Neural progenitor cell (in vitro differentiated cells): Measurements from ENCODE around the gene MAP2. TPM values are rescaled to one million over a fixed set of nuclear protein-coding genes. Genes with fewer than 3 reads are reported as not detected.

Experiments
- DNase-seq: peaks from one replicate; pipeline ENCODE4 v3.0.0-alpha.2; 2016; ENCODE audit warnings: low spot score
- H2AFZ ChIP-seq: fragments of 200-600 bp; sonication (generic); replicated peaks from 2 replicates; pipeline ENCODE4 v1.6.1; 2016; ENCODE audit warnings: antibody characterized with exemption
- H3F3A ChIP-seq: fragments of 200-600 bp; sonication (generic); 2 replicates; pipeline ENCODE4 v1.6.1; 2016; ENCODE audit warnings: antibody characterized with exemption, low read depth
- H3K27ac ChIP-seq: fragments of 200-600 bp; sonication (generic); 2 replicates; pipeline ENCODE4 v1.5.1; 2016; ENCODE audit warnings: mild to moderate bottlenecking
- H3K27me3 ChIP-seq: fragments of 200-600 bp; sonication (generic); 2 replicates; pipeline ENCODE4 v1.6.1; 2016; ENCODE audit warnings: mild to moderate bottlenecking, moderate library complexity
- H3K36me3 ChIP-seq: fragments of 200-600 bp; sonication (generic); 2 replicates; pipeline ENCODE4 v1.5.1; 2016
- H3K4me1 ChIP-seq: fragments of 200-600 bp; sonication (generic); 2 replicates; pipeline ENCODE4 v1.6.1; 2016; ENCODE audit warnings: mixed run types
- H3K4me2 ChIP-seq: fragments of 200-600 bp; sonication (generic); 2 replicates; pipeline ENCODE4 v1.6.1; 2016
- H3K4me3 ChIP-seq: fragments of 200-600 bp; sonication (generic); 2 replicates; pipeline ENCODE4 v1.5.1; 2016
- H3K79me2 ChIP-seq: fragments of 200-600 bp; sonication (generic); 2 replicates; pipeline ENCODE4 v1.6.1; 2016; ENCODE audit warnings: low read depth
- H3K9ac ChIP-seq: fragments of 200-600 bp; sonication (generic); 2 replicates; pipeline ENCODE4 v1.6.1; 2016
- H3K9me3 ChIP-seq: fragments of 200-600 bp; sonication (generic); 2 replicates; pipeline ENCODE4 v1.5.1; 2016; ENCODE audit warnings: low read depth
- H4K20me1 ChIP-seq: fragments of 200-600 bp; sonication (generic); 2 replicates; pipeline ENCODE4 v1.6.1; 2016; ENCODE audit warnings: low read depth
- H3K27ac Mint-ChIP-seq: 3 replicates; pipeline ENCODE4 v1.8.0; 2021; ENCODE audit warnings: mixed read lengths
- H3K27me3 Mint-ChIP-seq: 2 replicates; pipeline ENCODE4 v1.8.0; 2022; ENCODE audit warnings: low read depth, mild to moderate bottlenecking, inconsistent platforms, moderate library complexity, mixed read lengths; ENCODE audit not compliant: insufficient read depth
- H3K36me3 Mint-ChIP-seq: 3 replicates; pipeline ENCODE4 v1.8.0; 2021; ENCODE audit warnings: mixed read lengths
- H3K4me1 Mint-ChIP-seq: 3 replicates; pipeline ENCODE4 v1.8.0; 2021; ENCODE audit warnings: mixed read lengths
- H3K4me3 Mint-ChIP-seq: 3 replicates; pipeline ENCODE4 v1.8.0; 2021; ENCODE audit warnings: mild to moderate bottlenecking, moderate library complexity, mixed read lengths
- H3K9me3 Mint-ChIP-seq: 3 replicates; pipeline ENCODE4 v1.8.0; 2020; ENCODE audit warnings: mixed read lengths
- EZH2 ChIP-seq: fragments of 200-600 bp; sonication (generic); IDR thresholded peaks from 2 replicates; pipeline ENCODE4 v1.6.1; 2017; ENCODE audit warnings: antibody characterized with exemption, mild to moderate bottlenecking, moderate library complexity
- EZH2phosphoT487 ChIP-seq: fragments of 200-600 bp; sonication (generic); IDR thresholded peaks from 2 replicates; pipeline ENCODE4 v1.6.1; 2017; ENCODE audit warnings: antibody characterized with exemption
- total RNA-seq: library from RNA; depleted of rRNA; stranded (reverse); fragments of >200 nt; gene quantifications from 2 replicates; pipeline ENCODE4 v1.2.3, GENCODE V29; 2015; ENCODE audit warnings: low replicate concordance
- TF ChIP-seq, protein P1 (sequence below): fragments of 200-600 bp; sonication (generic); IDR thresholded peaks from 2 replicates; pipeline ENCODE4 v1.5.1; 2017; ENCODE audit warnings: antibody characterized with exemption, mild to moderate bottlenecking

Gene MAP2
- total RNA-seq, 1 donor from 2014 or later = 102 TPM

DNA sequence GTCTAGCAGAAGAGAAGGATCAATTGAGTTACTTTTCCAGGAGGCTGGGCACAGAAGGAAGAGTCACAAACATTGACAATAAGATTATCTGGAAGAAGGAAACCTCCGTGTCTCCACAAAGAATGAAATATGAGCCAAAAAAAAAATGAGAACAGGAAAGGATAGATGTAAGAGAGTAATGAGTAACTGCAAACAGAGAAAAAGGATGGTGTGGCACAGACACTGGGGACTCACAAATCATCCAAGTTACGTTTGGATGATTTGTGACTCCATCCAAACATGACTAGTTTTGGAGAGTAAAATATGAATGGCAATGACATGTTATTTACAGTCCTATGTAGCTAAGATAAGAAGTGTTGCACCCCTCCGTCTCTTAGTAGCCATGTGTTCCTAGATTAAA, 42.8 kb upstream of the MAP2 start:
- H3K27me3 Mint-ChIP-seq = no peaks in the 10 kb centered on the region
- TF ChIP-seq EZH2 = no peak
- TF ChIP-seq EZH2phosphoT487 = no peak
- TF ChIP-seq, protein P1, sequence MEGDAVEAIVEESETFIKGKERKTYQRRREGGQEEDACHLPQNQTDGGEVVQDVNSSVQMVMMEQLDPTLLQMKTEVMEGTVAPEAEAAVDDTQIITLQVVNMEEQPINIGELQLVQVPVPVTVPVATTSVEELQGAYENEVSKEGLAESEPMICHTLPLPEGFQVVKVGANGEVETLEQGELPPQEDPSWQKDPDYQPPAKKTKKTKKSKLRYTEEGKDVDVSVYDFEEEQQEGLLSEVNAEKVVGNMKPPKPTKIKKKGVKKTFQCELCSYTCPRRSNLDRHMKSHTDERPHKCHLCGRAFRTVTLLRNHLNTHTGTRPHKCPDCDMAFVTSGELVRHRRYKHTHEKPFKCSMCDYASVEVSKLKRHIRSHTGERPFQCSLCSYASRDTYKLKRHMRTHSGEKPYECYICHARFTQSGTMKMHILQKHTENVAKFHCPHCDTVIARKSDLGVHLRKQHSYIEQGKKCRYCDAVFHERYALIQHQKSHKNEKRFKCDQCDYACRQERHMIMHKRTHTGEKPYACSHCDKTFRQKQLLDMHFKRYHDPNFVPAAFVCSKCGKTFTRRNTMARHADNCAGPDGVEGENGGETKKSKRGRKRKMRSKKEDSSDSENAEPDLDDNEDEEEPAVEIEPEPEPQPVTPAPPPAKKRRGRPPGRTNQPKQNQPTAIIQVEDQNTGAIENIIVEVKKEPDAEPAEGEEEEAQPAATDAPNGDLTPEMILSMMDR = no peak
- Histone ChIP-seq H3K9me3 (no peaks in the 10 kb centered on the region), H3K36me3 (no peaks in the 10 kb centered on the region), H3K4me3 (no peak overlapping the region), H4K20me1 (no peaks in the 10 kb centered on the region), H3K27me3 (no peaks in the 10 kb centered on the region), H3K27ac (no peak overlapping the region), H3K9ac (no peak overlapping the region), H3K4me1 (no peaks in the 10 kb centered on the region), H3K4me2 (no peak overlapping the region), H3F3A (no peaks in the 10 kb centered on the region), H3K79me2 (no peaks in the 10 kb centered on the region), H2AFZ (no peak overlapping the region)
- peaks cover 7% of the 10 kb centered on the region for H3K4me1 Mint-ChIP-seq
- peaks cover 31% of the 10 kb centered on the region for H3K9me3 Mint-ChIP-seq
- no peak for DNase-seq
- no peak overlapping the region for H3K4me3 Mint-ChIP-seq
- H3K27ac Mint-ChIP-seq = no peak overlapping the region
- H3K36me3 Mint-ChIP-seq = peaks cover 5% of the 10 kb centered on the region

DNA sequence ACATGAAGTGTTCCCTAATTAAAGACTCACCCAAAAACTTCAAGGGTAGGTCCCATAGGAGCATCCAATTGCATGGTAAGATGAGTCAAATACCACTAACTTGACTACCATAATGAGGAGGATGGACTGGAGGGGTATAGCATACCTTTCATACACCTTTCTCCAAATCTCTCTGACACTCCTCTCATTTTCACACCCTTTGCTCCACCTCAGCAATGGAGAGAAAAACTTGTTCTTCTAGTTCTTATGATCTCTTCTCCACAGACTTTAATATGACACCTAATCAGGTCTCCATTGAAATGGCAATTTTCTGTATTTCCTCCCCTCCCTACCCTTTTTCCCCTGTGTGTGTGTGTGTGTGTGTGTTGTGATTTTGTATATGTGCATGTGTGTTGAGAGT, 41.1 kb upstream of the MAP2 start:
- H3K36me3 Mint-ChIP-seq = peaks cover 6% of the 10 kb centered on the region
- H3K27ac Mint-ChIP-seq = no peak overlapping the region
- TF ChIP-seq, protein P1 = no peak
- TF ChIP-seq EZH2phosphoT487 (no peak), EZH2 (no peak)
- peaks cover 2% of the 10 kb centered on the region for H3K27me3 Mint-ChIP-seq
- Histone ChIP-seq H3K27me3 (no peaks in the 10 kb centered on the region), H2AFZ (no peak overlapping the region), H3K4me2 (no peak overlapping the region), H3F3A (no peaks in the 10 kb centered on the region), H4K20me1 (no peaks in the 10 kb centered on the region), H3K4me3 (no peak overlapping the region), H3K9me3 (no peaks in the 10 kb centered on the region), H3K36me3 (no peaks in the 10 kb centered on the region), H3K79me2 (no peaks in the 10 kb centered on the region), H3K9ac (no peak overlapping the region), H3K4me1 (no peaks in the 10 kb centered on the region), H3K27ac (no peak overlapping the region)
- H3K4me1 Mint-ChIP-seq = peaks cover 8% of the 10 kb centered on the region
- no peak overlapping the region for H3K4me3 Mint-ChIP-seq
- H3K9me3 Mint-ChIP-seq = peaks cover 24% of the 10 kb centered on the region
- no peak for DNase-seq

- Histone ChIP-seq H3K4me2 (no peak overlapping the region), H3K27ac (no peak overlapping the region), H3K9ac (no peak overlapping the region), H4K20me1 (no peaks in the 10 kb centered on the region), H3F3A (peaks cover 3% of the 10 kb centered on the region), H3K27me3 (no peaks in the 10 kb centered on the region), H2AFZ (no peak overlapping the region), H3K36me3 (no peaks in the 10 kb centered on the region), H3K4me1 (no peaks in the 10 kb centered on the region), H3K9me3 (no peaks in the 10 kb centered on the region), H3K4me3 (no peak overlapping the region), H3K79me2 (no peaks in the 10 kb centered on the region)
- H3K4me3 Mint-ChIP-seq = no peak overlapping the region
- no peak for DNase-seq
- peaks cover 23% of the 10 kb centered on the region for H3K9me3 Mint-ChIP-seq
- TF ChIP-seq EZH2 (no peak), EZH2phosphoT487 (no peak)
- TF ChIP-seq, protein P1 = no peak
- peaks cover 3% of the 10 kb centered on the region for H3K27me3 Mint-ChIP-seq
- no peak overlapping the region for H3K27ac Mint-ChIP-seq
- peaks cover 8% of the 10 kb centered on the region for H3K36me3 Mint-ChIP-seq
- peaks cover 12% of the 10 kb centered on the region for H3K4me1 Mint-ChIP-seq
Observed at GRCh38 chr2:209383212-209383611, 40.6 kb upstream of the MAP2 start.
